Activated B cell treated with CpG ODN at 0.5 μM for 24 hours (primary cell): ENCODE data around the gene FN3K. TPM values are rescaled to one million over a fixed set of nuclear protein-coding genes. Genes with fewer than 3 reads are reported as not detected.

Source experiments
- ATAC-seq: fragments of 200-7000 bp; cut with Tn5 transposase; one replicate; pipeline ENCODE4 v1.10.0; 2021; ENCODE audit warnings: low read depth, mild to moderate bottlenecking, moderate library complexity
- CTCF ChIA-PET: fragments of 350-600 bp; sonication (Branson Sonifier 250); formaldehyde crosslinking; loops from one replicate; lab custom pipeline; 2021; ENCODE audit warnings: antibody characterized with exemption; lab: Charles Lee
- POLR2A ChIA-PET: fragments of 350-600 bp; sonication (Branson Sonifier 250); formaldehyde crosslinking; loops from one replicate; lab custom pipeline; 2021; ENCODE audit warnings: antibody characterized with exemption; lab: Charles Lee
- DNase-seq: peaks from one replicate; pipeline ENCODE4 v3.0.0; 2022
- H3K27ac Mint-ChIP-seq: one replicate; pipeline ENCODE4 v1.8.0; 2020; ENCODE audit warnings: mixed read lengths
- H3K27me3 Mint-ChIP-seq: one replicate; pipeline ENCODE4 v1.8.0; 2021; ENCODE audit warnings: mixed read lengths
- H3K36me3 Mint-ChIP-seq: one replicate; pipeline ENCODE4 v1.8.0; 2021; ENCODE audit warnings: low read depth, mixed read lengths
- H3K4me1 Mint-ChIP-seq: one replicate; pipeline ENCODE4 v1.8.0; 2021; ENCODE audit warnings: mixed read lengths
- H3K4me3 Mint-ChIP-seq: one replicate; pipeline ENCODE4 v1.8.0; 2020; ENCODE audit warnings: mild to moderate bottlenecking, mixed read lengths
- H3K9me3 Mint-ChIP-seq: one replicate; pipeline ENCODE4 v1.8.0; 2020; ENCODE audit warnings: mixed read lengths
- intact Hi-C: fragments of 100-400 bp; cut with micrococcal nuclease; formaldehyde crosslinking; loops from one replicate; pipeline ENCODE4 v1.15.1; 2024
- total RNA-seq: library from RNA; stranded (reverse); gene quantifications from 2 replicates; pipeline ENCODE4 v1.2.3, GENCODE V29; 2022
- TF ChIP-seq, protein P1 (sequence below): fragments of 200-600 bp; IDR thresholded peaks from one replicate; pipeline ENCODE4 v1.8.0; 2022; ENCODE audit warnings: antibody characterized with exemption, mild to moderate bottlenecking

The FN3K gene
- total RNA-seq, 1 donor from 2014 or later, result 0.44 TPM

- DNase-seq (no peak), ATAC-seq (no peak)
- TF ChIP-seq, protein P1, sequence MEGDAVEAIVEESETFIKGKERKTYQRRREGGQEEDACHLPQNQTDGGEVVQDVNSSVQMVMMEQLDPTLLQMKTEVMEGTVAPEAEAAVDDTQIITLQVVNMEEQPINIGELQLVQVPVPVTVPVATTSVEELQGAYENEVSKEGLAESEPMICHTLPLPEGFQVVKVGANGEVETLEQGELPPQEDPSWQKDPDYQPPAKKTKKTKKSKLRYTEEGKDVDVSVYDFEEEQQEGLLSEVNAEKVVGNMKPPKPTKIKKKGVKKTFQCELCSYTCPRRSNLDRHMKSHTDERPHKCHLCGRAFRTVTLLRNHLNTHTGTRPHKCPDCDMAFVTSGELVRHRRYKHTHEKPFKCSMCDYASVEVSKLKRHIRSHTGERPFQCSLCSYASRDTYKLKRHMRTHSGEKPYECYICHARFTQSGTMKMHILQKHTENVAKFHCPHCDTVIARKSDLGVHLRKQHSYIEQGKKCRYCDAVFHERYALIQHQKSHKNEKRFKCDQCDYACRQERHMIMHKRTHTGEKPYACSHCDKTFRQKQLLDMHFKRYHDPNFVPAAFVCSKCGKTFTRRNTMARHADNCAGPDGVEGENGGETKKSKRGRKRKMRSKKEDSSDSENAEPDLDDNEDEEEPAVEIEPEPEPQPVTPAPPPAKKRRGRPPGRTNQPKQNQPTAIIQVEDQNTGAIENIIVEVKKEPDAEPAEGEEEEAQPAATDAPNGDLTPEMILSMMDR, result no peak
- peak overlapping the region; percentile 50 for H3K4me3 Mint-ChIP-seq
- intact Hi-C loops, result loop anchor here (2.0 to 5.0 kb wide), 2 partner anchors 300 to 653 kb away; partner anchors contain the start of gene FASN
- no peaks in the 10 kb centered on the region for H3K27me3 Mint-ChIP-seq
- CTCF ChIA-PET, result no interaction called here
- POLR2A ChIA-PET, result no interaction called here
- no peak overlapping the region for H3K27ac Mint-ChIP-seq
- H3K4me1 Mint-ChIP-seq, result peaks cover 22% of the 10 kb centered on the region
- H3K36me3 Mint-ChIP-seq, result no peaks in the 10 kb centered on the region
- peaks cover 5% of the 10 kb centered on the region for H3K9me3 Mint-ChIP-seq
Measured at GRCh38 chr17:82750241-82750908, 15.0 kb downstream of the FN3K start.

DNA sequence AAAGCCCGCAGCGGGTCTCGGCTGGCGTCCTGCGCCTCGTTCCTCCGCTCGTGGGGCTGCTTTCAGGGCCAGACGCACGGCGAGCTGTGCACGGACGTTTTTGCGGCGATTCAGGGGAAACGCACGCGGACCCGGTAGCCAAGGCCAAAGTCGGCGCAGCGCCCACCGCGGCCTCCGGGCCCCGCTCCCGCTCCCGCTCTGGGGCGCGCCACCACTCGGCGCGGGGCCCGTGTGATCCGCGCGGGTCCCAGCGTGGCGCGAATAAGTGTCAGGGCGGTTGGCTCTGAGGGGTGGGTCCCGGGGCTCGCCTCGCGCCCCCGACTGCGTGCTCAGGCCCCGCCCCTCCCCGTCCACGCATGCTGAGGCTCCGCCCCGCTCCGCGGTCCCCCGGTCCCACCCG lies 15.8 kb downstream of the FN3K start:
- no peaks in the 10 kb centered on the region for H3K36me3 Mint-ChIP-seq

DNA sequence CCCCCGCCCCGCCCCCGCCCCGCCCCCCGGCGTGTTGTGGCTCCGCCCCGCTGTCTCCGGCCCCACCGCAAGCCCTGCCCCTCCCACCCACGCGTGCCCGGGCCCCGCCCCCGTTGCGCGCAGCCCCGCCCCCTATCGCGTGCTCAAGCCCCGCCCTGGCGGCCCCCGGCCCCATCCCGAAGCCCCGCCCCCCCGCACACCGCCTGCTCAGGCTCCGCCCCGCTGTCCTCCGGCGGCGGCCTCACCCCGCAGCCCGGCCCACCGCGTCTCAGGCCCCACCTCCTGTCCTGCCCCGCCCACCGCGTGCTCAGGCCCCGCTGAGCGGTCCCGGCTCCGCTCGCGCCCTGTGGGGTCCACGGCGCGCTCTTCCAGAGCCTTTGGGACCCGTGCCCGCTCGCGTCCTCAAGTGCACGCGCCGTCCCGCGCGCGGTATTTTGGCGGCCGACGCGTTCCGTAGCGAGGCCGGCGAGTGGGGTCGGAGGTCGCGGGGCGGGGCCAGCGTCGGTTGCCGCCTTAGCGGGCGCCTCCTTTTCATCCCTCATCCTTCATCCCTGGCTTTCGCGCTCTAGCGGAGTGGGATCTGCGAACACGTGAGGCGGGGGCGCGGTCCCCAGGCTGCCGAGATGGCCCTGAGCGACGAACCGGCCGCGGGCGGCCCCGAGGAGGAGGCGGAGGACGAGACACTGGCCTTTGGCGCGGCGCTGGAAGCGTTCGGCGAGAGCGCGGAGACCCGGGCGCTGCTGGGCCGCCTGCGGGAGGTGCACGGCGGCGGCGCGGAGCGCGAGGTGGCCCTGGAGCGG lies 16.4 kb downstream of the FN3K start, which contains the start of gene TBCD:
TSS of gene TBCD (plus strand) at position 495 of the 800 bp plus-strand sequence. CDS start at position 624, 129 bp downstream.
- Mint-ChIP-seq H3K27me3 (no peaks in the 10 kb centered on the region), H3K36me3 (peaks cover 3% of the 10 kb centered on the region), H3K9me3 (no peaks in the 10 kb centered on the region), H3K4me3 (peak within 1 kb of the TSS; percentile 84), H3K4me1 (peaks cover 22% of the 10 kb centered on the region), H3K27ac (no peak within 1 kb of the TSS)
- DNase-seq (peak; percentile 86), ATAC-seq (peak; percentile 88)
- CTCF ChIA-PET, result no interaction called here
- intact Hi-C loops, result loop anchor here (1.0 to 5.0 kb wide), 6 partner anchors 35 to 654 kb away; partner anchors contain the start of genes FASN, FN3KRP, RAB40B and WDR45B
- POLR2A ChIA-PET, result no interaction called here
- TF ChIP-seq, protein P1, result no peak

More for the DNA sequence above, 15.8 kb downstream of the FN3K start:
- no peak overlapping the region for H3K27ac Mint-ChIP-seq
- TF ChIP-seq, protein P1, result no peak
- no peaks in the 10 kb centered on the region for H3K27me3 Mint-ChIP-seq
- CTCF ChIA-PET, result no interaction called here
- POLR2A ChIA-PET, result no interaction called here
- intact Hi-C loops, result loop anchor here (1.0 to 5.0 kb wide), 4 partner anchors 53 to 654 kb away; partner anchors contain the start of genes FASN, RAB40B and WDR45B
- peaks cover 22% of the 10 kb centered on the region for H3K4me1 Mint-ChIP-seq
- peaks cover 2% of the 10 kb centered on the region for H3K9me3 Mint-ChIP-seq
- ATAC-seq (no peak), DNase-seq (no peak)
- no peak overlapping the region for H3K4me3 Mint-ChIP-seq

- CTCF ChIA-PET, result no interaction called here
Measured at GRCh38 chr17:82752371-82753200, 17.2 kb downstream of the FN3K start.

More at GRCh38 chr17:82752371-82753200, 17.2 kb downstream of the FN3K start:
- Mint-ChIP-seq H3K27ac (no peak overlapping the region), H3K9me3 (no peaks in the 10 kb centered on the region), H3K27me3 (no peaks in the 10 kb centered on the region), H3K4me3 (peak overlapping the region; percentile 80), H3K4me1 (peaks cover 22% of the 10 kb centered on the region), H3K36me3 (peaks cover 5% of the 10 kb centered on the region)
- ATAC-seq (peak; percentile 1), DNase-seq (no peak)
- POLR2A ChIA-PET, result no interaction called here
- TF ChIP-seq, protein P1, result no peak
- intact Hi-C loops, result loop anchor here (1.0 to 5.0 kb wide), 3 partner anchors 36 to 655 kb away; partner anchors contain the start of genes FASN and FN3KRP
